RWPE2 (cell line): ENCODE data around the gene FAM107B.
"Not testable (repeated sequence)": the region's sequence is repeated elsewhere in the genome, so short reads cannot be mapped to it uniquely, and the experiment has no call there.

ENCODE experiments used
- ATAC-seq: fragments of 200-7000 bp; cut with Tn5 transposase; 3 replicates; pipeline ENCODE4 v1.9.1; 2021; ENCODE audit warnings: low read depth
- DNase-seq: peaks from one replicate; pipeline ENCODE4 v3.0.0-alpha.2; 2020; ENCODE audit warnings: low spot score
- H3K27ac ChIP-seq: fragments of 450-650 bp; 2 replicates; pipeline ENCODE4 v1.5.1; 2017; ENCODE audit warnings: mild to moderate bottlenecking; ENCODE audit not compliant: poor library complexity, severe bottlenecking
- H3K27me3 ChIP-seq: fragments of 250-450 bp; sonication (Bioruptor Pico); 2 replicates; pipeline ENCODE4 v1.5.1; 2021; ENCODE audit warnings: mild to moderate bottlenecking, moderate library complexity; ENCODE audit not compliant: insufficient read depth, poor library complexity, severe bottlenecking
- H3K36me3 ChIP-seq: fragments of 250-450 bp; sonication (Bioruptor Pico); 2 replicates; pipeline ENCODE4 v1.5.1; 2020; ENCODE audit warnings: low read depth, mild to moderate bottlenecking, moderate library complexity
- H3K4me1 ChIP-seq: fragments of 250-450 bp; sonication (Bioruptor Pico); 2 replicates; pipeline ENCODE4 v1.5.1; 2021; ENCODE audit warnings: mild to moderate bottlenecking, moderate library complexity; ENCODE audit not compliant: insufficient read depth, poor library complexity, severe bottlenecking
- H3K4me3 ChIP-seq: fragments of 250-450 bp; sonication (Bioruptor Pico); 2 replicates; pipeline ENCODE4 v1.5.1; 2021; ENCODE audit warnings: mild to moderate bottlenecking, moderate library complexity; ENCODE audit not compliant: severe bottlenecking
- H3K9me3 ChIP-seq: fragments of 250-450 bp; sonication (Bioruptor Pico); 2 replicates; pipeline ENCODE4 v1.5.1; 2021; ENCODE audit warnings: mild to moderate bottlenecking, moderate library complexity; ENCODE audit not compliant: severe bottlenecking
- TF ChIP-seq, protein P1 (sequence below): fragments of 450-650 bp; IDR thresholded peaks from one replicate; pipeline ENCODE4 v1.5.1; 2017; ENCODE audit warnings: mild to moderate bottlenecking, moderate library complexity; ENCODE audit not compliant: poor library complexity, severe bottlenecking

FAM107B gene

DNA sequence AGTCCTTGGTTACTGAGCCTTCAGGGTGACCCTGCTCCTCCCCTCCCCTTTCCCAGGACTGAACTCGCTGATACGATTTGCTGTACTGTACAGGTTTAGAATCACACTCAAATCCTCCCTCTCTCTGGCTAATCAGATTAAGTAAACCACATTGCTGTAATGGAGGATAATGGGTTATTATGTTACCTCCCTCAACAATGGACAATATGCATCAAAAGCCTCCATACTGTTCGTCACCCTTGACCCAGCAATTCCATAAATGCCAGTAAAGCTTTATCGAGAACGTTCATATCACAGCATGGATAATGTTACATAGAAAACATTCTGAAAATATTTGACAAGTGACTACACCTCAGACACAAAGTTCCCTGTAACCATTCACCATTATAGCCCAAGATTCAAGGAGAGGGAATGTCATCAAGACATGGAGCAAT lies 61.7 kb downstream of the FAM107B start:
- no peak; the same call in 2 of the 3 replicates for ATAC-seq
- no peaks in the 10 kb centered on the region for H3K9me3 ChIP-seq
- TF ChIP-seq, protein P1, sequence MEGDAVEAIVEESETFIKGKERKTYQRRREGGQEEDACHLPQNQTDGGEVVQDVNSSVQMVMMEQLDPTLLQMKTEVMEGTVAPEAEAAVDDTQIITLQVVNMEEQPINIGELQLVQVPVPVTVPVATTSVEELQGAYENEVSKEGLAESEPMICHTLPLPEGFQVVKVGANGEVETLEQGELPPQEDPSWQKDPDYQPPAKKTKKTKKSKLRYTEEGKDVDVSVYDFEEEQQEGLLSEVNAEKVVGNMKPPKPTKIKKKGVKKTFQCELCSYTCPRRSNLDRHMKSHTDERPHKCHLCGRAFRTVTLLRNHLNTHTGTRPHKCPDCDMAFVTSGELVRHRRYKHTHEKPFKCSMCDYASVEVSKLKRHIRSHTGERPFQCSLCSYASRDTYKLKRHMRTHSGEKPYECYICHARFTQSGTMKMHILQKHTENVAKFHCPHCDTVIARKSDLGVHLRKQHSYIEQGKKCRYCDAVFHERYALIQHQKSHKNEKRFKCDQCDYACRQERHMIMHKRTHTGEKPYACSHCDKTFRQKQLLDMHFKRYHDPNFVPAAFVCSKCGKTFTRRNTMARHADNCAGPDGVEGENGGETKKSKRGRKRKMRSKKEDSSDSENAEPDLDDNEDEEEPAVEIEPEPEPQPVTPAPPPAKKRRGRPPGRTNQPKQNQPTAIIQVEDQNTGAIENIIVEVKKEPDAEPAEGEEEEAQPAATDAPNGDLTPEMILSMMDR = no peak
- no peaks in the 10 kb centered on the region for H3K36me3 ChIP-seq
- H3K27me3 ChIP-seq = no peaks in the 10 kb centered on the region
- H3K4me1 ChIP-seq = no peaks in the 10 kb centered on the region
- DNase-seq = no peak
- H3K4me3 ChIP-seq = no peak overlapping the region
- H3K27ac ChIP-seq = no peak overlapping the region

DNA sequence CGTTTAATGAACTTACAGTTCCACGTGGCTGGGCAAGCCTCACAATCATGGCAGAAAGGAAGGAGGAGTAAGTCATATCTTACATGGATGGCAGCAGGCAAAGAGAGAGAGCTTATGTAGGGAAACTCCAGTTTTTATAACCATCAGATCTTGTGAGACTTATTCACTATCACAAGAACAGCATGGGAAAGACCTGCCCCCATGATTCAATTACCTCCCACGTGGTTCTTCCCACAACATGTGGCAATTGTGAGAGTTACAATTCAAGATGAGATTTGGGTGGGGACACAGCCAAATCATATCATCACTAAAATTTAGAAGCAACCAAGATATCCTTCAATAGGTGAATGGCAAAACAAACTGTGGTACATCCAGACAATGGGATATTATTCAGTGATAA lies 65.4 kb downstream of the FAM107B start:
- not testable (repeated sequence) for H3K9me3 ChIP-seq, ATAC-seq, H3K4me3 ChIP-seq, H3K4me1 ChIP-seq, H3K36me3 ChIP-seq, DNase-seq, H3K27ac ChIP-seq, H3K27me3 ChIP-seq

DNA sequence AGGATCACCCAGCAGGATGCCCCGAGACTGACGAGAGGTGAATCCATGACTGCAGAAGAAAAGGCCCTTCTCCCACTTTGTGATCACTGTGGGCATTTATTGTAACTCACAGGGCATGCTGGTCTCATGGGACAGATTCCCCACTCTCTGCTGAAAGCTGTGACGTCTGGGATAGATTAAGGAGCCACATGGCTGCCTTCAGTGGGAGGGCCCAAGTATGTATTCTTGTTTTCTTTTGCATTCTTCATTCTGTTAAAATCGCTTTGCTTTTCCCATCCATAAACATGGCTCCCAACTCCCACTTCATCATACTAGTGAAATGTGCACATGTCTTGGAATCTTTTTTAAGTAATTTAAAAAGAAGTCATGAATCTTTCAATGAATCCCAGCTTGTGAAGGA lies 67.2 kb downstream of the FAM107B start:
- no peaks in the 10 kb centered on the region for H3K36me3 ChIP-seq
- DNase-seq (no peak), ATAC-seq (no peak)
- H3K4me3 ChIP-seq = no peak overlapping the region
- H3K27me3 ChIP-seq = no peaks in the 10 kb centered on the region
- H3K27ac ChIP-seq = no peak overlapping the region
- TF ChIP-seq, protein P1 = no peak
- H3K4me1 ChIP-seq = no peaks in the 10 kb centered on the region
- no peaks in the 10 kb centered on the region for H3K9me3 ChIP-seq

DNA sequence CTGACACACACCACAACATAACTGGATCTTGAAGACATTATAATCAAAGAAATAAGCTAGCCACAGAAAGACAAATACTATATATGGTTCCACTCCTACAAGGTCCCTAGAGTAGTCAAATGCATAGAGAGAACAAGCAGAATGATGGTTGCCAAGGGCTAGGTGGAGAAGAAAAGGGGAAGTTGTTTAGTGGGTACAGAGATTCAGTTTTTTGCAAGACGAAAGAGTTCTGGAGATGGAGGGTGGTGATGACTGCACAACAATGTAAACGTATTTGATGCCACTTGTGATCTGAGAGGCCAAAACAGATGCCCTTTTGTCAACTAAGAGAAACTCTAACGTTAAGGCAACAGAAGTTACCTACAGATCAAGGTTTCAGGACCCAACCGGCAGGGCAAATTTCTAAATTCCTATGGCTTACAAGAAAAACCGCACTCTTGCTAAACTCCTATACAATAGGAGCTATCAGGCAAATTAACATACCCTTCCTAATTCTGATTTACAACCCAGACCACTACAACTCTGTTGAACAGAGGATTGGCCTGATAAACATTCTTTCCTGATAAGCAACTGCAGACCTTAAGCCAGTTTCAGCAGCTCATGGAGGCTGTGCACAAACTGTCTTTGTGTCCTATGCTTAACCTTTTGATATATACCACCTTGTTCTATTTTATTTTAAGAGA lies 69.0 kb downstream of the FAM107B start:
- Histone ChIP-seq H3K4me3 (no peak overlapping the region), H3K9me3 (no peaks in the 10 kb centered on the region), H3K36me3 (no peaks in the 10 kb centered on the region), H3K4me1 (no peaks in the 10 kb centered on the region), H3K27ac (no peak overlapping the region), H3K27me3 (no peaks in the 10 kb centered on the region)
- no peak for DNase-seq
- TF ChIP-seq, protein P1 = no peak
- no peak for ATAC-seq

DNA sequence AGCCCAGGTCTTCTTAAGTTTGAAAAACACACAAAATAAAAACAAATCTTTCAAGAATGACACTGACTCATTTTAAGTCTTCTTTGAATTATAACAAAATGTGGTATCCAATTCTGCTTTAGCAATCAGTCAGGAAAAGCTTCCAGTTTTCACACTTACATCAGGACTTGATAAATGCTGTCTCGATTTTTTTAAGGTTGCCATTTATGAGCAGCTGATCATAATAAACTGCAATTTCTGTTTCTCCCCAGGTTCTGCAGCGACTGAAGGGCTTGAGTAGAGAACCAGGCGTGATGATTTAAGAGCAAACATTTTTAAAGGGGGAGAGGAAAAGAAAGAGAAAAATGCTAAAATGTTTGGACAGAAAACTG lies 71.1 kb downstream of the FAM107B start:
- Histone ChIP-seq H3K4me3 (no peak overlapping the region), H3K36me3 (no peaks in the 10 kb centered on the region), H3K9me3 (no peaks in the 10 kb centered on the region), H3K27ac (no peak overlapping the region), H3K27me3 (no peaks in the 10 kb centered on the region), H3K4me1 (no peaks in the 10 kb centered on the region)
- DNase-seq (no peak), ATAC-seq (no peak)
- TF ChIP-seq, protein P1 = no peak
